KOPT-K1 (cell line): Measurements from ENCODE around the gene MRPL2.
"Not testable (repeated sequence)": the region's sequence is repeated elsewhere in the genome, so short reads cannot be mapped to it uniquely, and the experiment has no call there.

Source experiments
- H3K27ac ChIP-seq: fragments of 200-600 bp; sonication (generic); 2 replicates; pipeline ENCODE4 v1.5.1; 2016; ENCODE audit warnings: antibody characterized with exemption, mild to moderate bottlenecking, low read depth, low read length; ENCODE audit not compliant: poor library complexity, severe bottlenecking
- H3K36me3 ChIP-seq: fragments of 200-600 bp; sonication (generic); 2 replicates; pipeline ENCODE4 v1.5.1; 2017; ENCODE audit warnings: antibody characterized with exemption, mild to moderate bottlenecking, low read length, moderate library complexity; ENCODE audit not compliant: insufficient read depth
- H3K9me3 ChIP-seq: fragments of 200-600 bp; sonication (generic); 2 replicates; pipeline ENCODE4 v1.5.1; 2017; ENCODE audit warnings: antibody characterized with exemption, low read length, mild to moderate bottlenecking; ENCODE audit not compliant: insufficient read depth, poor library complexity, severe bottlenecking

The MRPL2 gene

GRCh38 chr6:43050981-43051380 is 8.3 kb downstream of the MRPL2 start:
- Histone ChIP-seq H3K9me3 (no peaks in the 10 kb centered on the region), H3K27ac (no peak overlapping the region), H3K36me3 (peaks cover 56% of the 10 kb centered on the region)

GRCh38 chr6:43047998-43048397 is 11.2 kb downstream of the MRPL2 start:
- Histone ChIP-seq H3K27ac (no peak overlapping the region), H3K36me3 (peaks cover 71% of the 10 kb centered on the region), H3K9me3 (no peaks in the 10 kb centered on the region)

GRCh38 chr6:43045371-43045930 is 13.8 kb downstream of the MRPL2 start:
- H3K36me3 ChIP-seq = peaks cover 87% of the 10 kb centered on the region
- no peak overlapping the region for H3K27ac ChIP-seq
- H3K9me3 ChIP-seq = no peaks in the 10 kb centered on the region

GRCh38 chr6:43043310-43043709 is 15.9 kb downstream of the MRPL2 start:
- peaks cover 89% of the 10 kb centered on the region for H3K36me3 ChIP-seq
- no peaks in the 10 kb centered on the region for H3K9me3 ChIP-seq
- H3K27ac ChIP-seq = no peak overlapping the region

GRCh38 chr6:43041475-43041874 is 17.8 kb downstream of the MRPL2 start:
- H3K36me3 ChIP-seq = peaks cover 89% of the 10 kb centered on the region
- not testable (repeated sequence) for H3K9me3 ChIP-seq, H3K27ac ChIP-seq

- H3K9me3 ChIP-seq = no peaks in the 10 kb centered on the region
- H3K36me3 ChIP-seq = peaks cover 87% of the 10 kb centered on the region
- H3K27ac ChIP-seq = no peak overlapping the region
Observed at GRCh38 chr6:43040542-43041257, 18.5 kb downstream of the MRPL2 start.

- Histone ChIP-seq H3K9me3 (no peaks in the 10 kb centered on the region), H3K27ac (no peak overlapping the region), H3K36me3 (peaks cover 89% of the 10 kb centered on the region)
Observed at GRCh38 chr6:43038727-43039126, 20.5 kb downstream of the MRPL2 start.

- Histone ChIP-seq H3K36me3 (peaks cover 89% of the 10 kb centered on the region), H3K27ac (no peak overlapping the region), H3K9me3 (no peaks in the 10 kb centered on the region)
Observed at GRCh38 chr6:43037706-43038105, 21.5 kb downstream of the MRPL2 start.

GRCh38 chr6:43037197-43037596 is 22.0 kb downstream of the MRPL2 start:
- no peak overlapping the region for H3K27ac ChIP-seq
- H3K36me3 ChIP-seq = peaks cover 89% of the 10 kb centered on the region
- no peaks in the 10 kb centered on the region for H3K9me3 ChIP-seq

- Histone ChIP-seq H3K9me3 (no peaks in the 10 kb centered on the region), H3K36me3 (peaks cover 92% of the 10 kb centered on the region)
Observed at GRCh38 chr6:43036712-43037111, 22.5 kb downstream of the MRPL2 start.

GRCh38 chr6:43035495-43036194 is 23.6 kb downstream of the MRPL2 start:
- Histone ChIP-seq H3K27ac (no peak overlapping the region), H3K9me3 (no peaks in the 10 kb centered on the region), H3K36me3 (peaks cover 91% of the 10 kb centered on the region)

More at GRCh38 chr6:43036712-43037111, 22.5 kb downstream of the MRPL2 start:
- H3K27ac ChIP-seq = no peak overlapping the region

GRCh38 chr6:43034190-43034525 is 25.1 kb downstream of the MRPL2 start:
- Histone ChIP-seq H3K27ac (no peak overlapping the region), H3K36me3 (peaks cover 92% of the 10 kb centered on the region), H3K9me3 (no peaks in the 10 kb centered on the region)

GRCh38 chr6:43033496-43034189 is 25.6 kb downstream of the MRPL2 start:
- H3K36me3 ChIP-seq = peaks cover 92% of the 10 kb centered on the region
- H3K27ac ChIP-seq = no peak overlapping the region
- H3K9me3 ChIP-seq = no peaks in the 10 kb centered on the region

GRCh38 chr6:43032326-43032725 is 26.9 kb downstream of the MRPL2 start:
- peaks cover 92% of the 10 kb centered on the region for H3K36me3 ChIP-seq
- H3K9me3 ChIP-seq = no peaks in the 10 kb centered on the region

GRCh38 chr6:43029120-43029519 is 30.1 kb downstream of the MRPL2 start:
- no peak overlapping the region for H3K27ac ChIP-seq
- H3K9me3 ChIP-seq = no peaks in the 10 kb centered on the region
- peaks cover 97% of the 10 kb centered on the region for H3K36me3 ChIP-seq

More at GRCh38 chr6:43032326-43032725, 26.9 kb downstream of the MRPL2 start:
- no peak overlapping the region for H3K27ac ChIP-seq
